HEK293T (cell line): ENCODE data around the gene RPLP2.

Source experiments
- ARNT ChIP-seq: fragments of 450-650 bp; IDR thresholded peaks from 2 replicates; pipeline ENCODE4 v1.6.1; 2017; ENCODE audit warnings: mild to moderate bottlenecking
- NFRKB ChIP-seq: fragments of 450-650 bp; IDR thresholded peaks from 2 replicates; pipeline ENCODE4 v1.6.1; 2016; ENCODE audit warnings: mild to moderate bottlenecking, moderate library complexity

DNA sequence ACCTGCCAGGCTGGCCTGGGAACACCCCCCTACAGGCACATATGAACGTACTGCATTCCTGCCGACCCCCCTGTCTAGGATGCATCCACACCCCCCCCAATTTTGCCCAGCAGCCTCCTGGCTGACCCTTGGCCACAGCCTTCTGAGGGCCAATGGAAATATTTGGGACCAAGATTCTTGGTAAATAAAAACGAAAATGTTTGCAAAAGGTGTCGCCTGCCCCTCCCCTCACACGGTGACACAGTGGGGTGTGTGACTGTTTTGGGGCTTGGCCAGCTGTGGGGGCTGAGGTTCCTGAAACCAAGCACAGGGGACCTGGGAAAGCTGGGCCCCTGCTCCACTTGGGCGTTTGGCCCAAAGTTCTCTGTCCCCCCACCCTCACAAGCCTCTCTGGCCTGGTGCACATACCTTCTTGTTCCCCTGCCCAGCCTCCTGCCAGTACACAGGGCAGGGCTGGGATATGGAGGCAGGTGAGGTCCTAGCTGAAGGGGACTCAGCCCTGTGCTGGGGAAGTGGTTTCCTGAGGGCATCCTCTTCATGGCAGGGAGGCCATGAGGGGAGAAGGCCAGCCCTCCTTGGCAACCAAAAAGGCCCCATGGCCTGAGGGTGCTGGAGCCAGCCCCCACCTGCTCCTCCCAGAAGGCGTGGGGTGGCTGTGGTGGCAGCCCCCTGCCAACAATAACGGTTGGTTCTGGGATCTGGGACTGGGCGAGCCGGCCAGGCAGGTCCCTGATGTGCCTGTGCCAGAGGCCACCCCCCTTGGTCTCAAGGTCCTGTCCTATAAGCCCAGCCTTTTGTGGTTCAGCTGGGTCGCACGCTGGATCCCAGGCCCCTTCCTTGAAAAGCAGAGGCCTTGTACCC lies 15.8 kb downstream of the RPLP2 start:
- TF ChIP-seq NFRKB (no peak), ARNT (no peak)
